HepG2 (cell line): ENCODE data around the gene RBL1. TPM values are rescaled to one million over a fixed set of nuclear protein-coding genes. Genes with fewer than 3 reads are reported as not detected.

Experiments used
- ATAC-seq: fragments of 200-7000 bp; cut with Tn5 transposase; 3 replicates; pipeline ENCODE4 v1.9.1; 2020; ENCODE audit warnings: mild to moderate bottlenecking, moderate library complexity
- BruUV-seq: library from RNA; stranded (reverse); fragments of 400-500 nt; replicated peaks from 2 replicates; lab custom pipeline; 2021; lab: Mats Ljungman, UMichigan
- CTCF ChIA-PET: fragments of 300-600 bp; formaldehyde crosslinking; extraction: SDS; loops from one replicate; lab custom pipeline; 2021; ENCODE audit warnings: low total read pairs, inconsistent platforms, low intra/inter-chr PET ratio; lab: Yijun Ruan, JAX
- POLR2A ChIA-PET: fragments of 350-600 bp; sonication (Branson Sonifier 250); formaldehyde crosslinking; loops from one replicate; lab custom pipeline; 2020; ENCODE audit warnings: antibody characterized with exemption, inconsistent platforms; lab: Yijun Ruan, JAX
- DNase-seq: peaks from one replicate; pipeline ENCODE4 v3.0.0-alpha.2; 2015; ENCODE audit warnings: low spot score
- FAIRE-seq: peaks from 3 replicates; lab custom pipeline; 2011; peaks lifted over from hg19 to GRCh38; lab: Jason Lieb, UNC
- H2AFZ ChIP-seq: one replicate; pipeline ENCODE4 v1.6.1; 2011; ENCODE audit warnings: low read length, inconsistent platforms
- H3K27ac ChIP-seq: fragments of 300-600 bp; 3 replicates; pipeline ENCODE4 v1.8.0; 2011; ENCODE audit warnings: mixed run types, mild to moderate bottlenecking, mixed read lengths, low read length, inconsistent platforms; ENCODE audit not compliant: insufficient read depth; ENCODE audit errors: extremely low read length
- H3K27me3 ChIP-seq, 2 experiments: fragments of 200-600 bp in 1 of 2; 2 replicates in 1 of 2; 3 replicates in 1 of 2; pipeline versions ENCODE4 v1.6.0 to v1.8.0; 2011; ENCODE audit warnings: low read length in 2 of 2, mild to moderate bottlenecking in 2 of 2, moderate library complexity in 2 of 2, inconsistent platforms in 1 of 2; ENCODE audit not compliant: insufficient read depth in 2 of 2, control insufficient read depth in 1 of 2
- H3K36me3 ChIP-seq, 2 experiments: fragments of 200-600 bp in 1 of 2; replicated peaks in 1 of 2; 2 replicates in 1 of 2; 3 replicates in 1 of 2; pipeline versions ENCODE4 v1.5.1 to v1.8.0; 2011; ENCODE audit warnings: low read length in 2 of 2, inconsistent platforms in 1 of 2; ENCODE audit not compliant: insufficient read depth in 2 of 2, control insufficient read depth in 1 of 2
- H3K4me1 ChIP-seq: 2 replicates; pipeline ENCODE4 v1.5.1; 2012; ENCODE audit warnings: low read length, inconsistent platforms; ENCODE audit not compliant: insufficient read depth
- H3K4me2 ChIP-seq: 2 replicates; pipeline ENCODE4 v1.6.0; 2011; ENCODE audit warnings: low read depth, low read length, inconsistent platforms
- H3K4me3 ChIP-seq, 3 experiments: fragments of 200-600 bp in 1 of 3; sonication (generic), shearing (Covaris generic) in 1 of 3; replicated peaks in 1 of 3; 2 replicates each; pipeline ENCODE4 v1.5.1; 2011 to 2016; ENCODE audit warnings: low read length in 3 of 3, inconsistent platforms in 2 of 3, low read depth in 2 of 3, mild to moderate bottlenecking in 2 of 3, control low read depth in 1 of 3, mixed read lengths in 1 of 3; ENCODE audit not compliant: insufficient read depth in 1 of 3
- H3K79me2 ChIP-seq: one replicate; pipeline ENCODE4 v1.6.1; 2011; ENCODE audit warnings: low read length, inconsistent platforms; ENCODE audit not compliant: insufficient read depth
- H3K9ac ChIP-seq: 2 replicates; pipeline ENCODE4 v1.6.0; 2011; ENCODE audit warnings: mild to moderate bottlenecking, low read depth, low read length, inconsistent platforms; ENCODE audit not compliant: insufficient read depth
- H3K9me3 ChIP-seq: 2 replicates; pipeline ENCODE4 v1.5.1; 2012; ENCODE audit warnings: mild to moderate bottlenecking, low read length
- H4K20me1 ChIP-seq: 2 replicates; pipeline ENCODE4 v1.6.0; 2011; ENCODE audit warnings: inconsistent platforms, mild to moderate bottlenecking, low read length, moderate library complexity; ENCODE audit not compliant: insufficient read depth
- IKZF4 ChIP-seq: sonication (generic); formaldehyde crosslinking; IDR thresholded peaks from 2 replicates; pipeline ENCODE4 v1.5.1; 2020; ENCODE audit warnings: borderline replicate concordance, mild to moderate bottlenecking, low read depth, missing genetic modification reagents; ENCODE audit errors: not compliant biosample characterization
- KLF15 ChIP-seq: sonication (generic); formaldehyde crosslinking; IDR thresholded peaks from 2 replicates; pipeline ENCODE4 v1.8.1; 2023; ENCODE audit warnings: borderline replicate concordance, mild to moderate bottlenecking, inconsistent platforms, missing genetic modification reagents, mixed read lengths
- MAFF ChIP-seq: IDR thresholded peaks from 2 replicates; pipeline ENCODE4 v1.6.1; 2011; ENCODE audit warnings: low read depth, low read length, improper control_type of control experiment
- PHF21A ChIP-seq: sonication (generic); formaldehyde crosslinking; IDR thresholded peaks from 2 replicates; pipeline ENCODE4 v1.5.0; 2020; ENCODE audit warnings: mild to moderate bottlenecking, missing genetic modification reagents
- RARA ChIP-seq: IDR thresholded peaks from 2 replicates; pipeline ENCODE4 v1.6.1; 2016; ENCODE audit warnings: missing genetic modification reagents, missing compliant biosample characterization
- ZNF337 ChIP-seq: sonication (generic); formaldehyde crosslinking; IDR thresholded peaks from 2 replicates; pipeline ENCODE4 v1.5.1; 2020; ENCODE audit warnings: missing genetic modification reagents, low read depth, mild to moderate bottlenecking, borderline replicate concordance
- ZNF546 ChIP-seq: sonication (generic); formaldehyde crosslinking; conservative IDR thresholded peaks from 2 replicates; pipeline ENCODE4 v1.8.1; 2023; ENCODE audit warnings: mild to moderate bottlenecking, missing genetic modification reagents
- ZNF549 ChIP-seq: sonication (generic); formaldehyde crosslinking; IDR thresholded peaks from 2 replicates; pipeline ENCODE4 v1.5.0; 2020; ENCODE audit warnings: missing genetic modification reagents
- ZNF839 ChIP-seq: sonication (generic); formaldehyde crosslinking; IDR thresholded peaks from 2 replicates; pipeline ENCODE4 v1.4.0; 2020; ENCODE audit warnings: missing genetic modification reagents, mild to moderate bottlenecking, borderline replicate concordance
- WGBS: methylation state at CpG from one replicate; pipeline ENCODE4 v1.1.6; 2017; ENCODE audit warnings: low lambda C conversion rate; 5-methylcytosine and 5-hydroxymethylcytosine counted together
- in situ Hi-C: cut with HindIII; loops from 2 replicates; pipeline ENCODE4 v1.10.0; 2017; ENCODE audit warnings: low pct_unique_long_range_greater_than_20kb; ENCODE audit not compliant: extremely low pct_ligation_motif_present
- intact Hi-C: fragments of 100-400 bp; cut with micrococcal nuclease; formaldehyde crosslinking; loops from one replicate; pipeline ENCODE4 v1.10.0; 2022; ENCODE audit not compliant: unreplicated experiment
- polyA plus RNA-seq, 8 experiments: library from polyadenylated mRNA; depleted of rRNA in 3 of 8; stranded (reverse) in 7 of 8; unstranded in 1 of 8; fragments of >200 nt; fragmentation: Illumina TruSeq in 4 of 8; extraction: Trizol in 4 of 8; gene quantifications; 2 replicates each; pipeline versions ENCODE4 v1.2.1 to v1.2.3, GENCODE V29; 2011 to 2016; ENCODE audit warnings: low read depth in 4 of 8, missing spikeins in 1 of 8, mixed read lengths in 1 of 8; ENCODE audit not compliant: insufficient read depth in 1 of 8
- total RNA-seq, 5 experiments: library from RNA; depleted of rRNA; stranded (reverse); fragments of >200 nt; fragmentation: Illumina TruSeq; extraction: Trizol; gene quantifications; 2 replicates each; pipeline ENCODE4 v1.2.3, GENCODE V29; 2016; ENCODE audit warnings: low read depth in 1 of 5
- TF ChIP-seq, protein P1 (sequence below): IDR thresholded peaks from 2 replicates; pipeline ENCODE4 v1.6.1; 2016; ENCODE audit warnings: missing compliant biosample characterization, missing genetic modification reagents, borderline replicate concordance
- TF ChIP-seq, protein P2 (sequence below): sonication (generic); formaldehyde crosslinking; IDR thresholded peaks from 2 replicates; pipeline ENCODE4 v1.5.1; 2020; ENCODE audit warnings: missing genetic modification reagents, mild to moderate bottlenecking, borderline replicate concordance
- TF ChIP-seq, protein P3 (sequence below): sonication (generic); formaldehyde crosslinking; IDR thresholded peaks from 2 replicates; pipeline ENCODE4 v1.4.0; 2020; ENCODE audit warnings: mild to moderate bottlenecking, low read depth, missing genetic modification reagents
- TF ChIP-seq, protein P4 (sequence below): sonication (generic); formaldehyde crosslinking; IDR thresholded peaks from 2 replicates; pipeline ENCODE4 v1.4.0; 2020; ENCODE audit warnings: mild to moderate bottlenecking, missing genetic modification reagents
- TF ChIP-seq, protein P5 (sequence below): sonication (generic); formaldehyde crosslinking; IDR thresholded peaks from 2 replicates; pipeline ENCODE4 v1.5.0; 2020; ENCODE audit warnings: missing genetic modification reagents, mild to moderate bottlenecking, borderline replicate concordance

RBL1 gene
- total and polyA plus RNA-seq, 2 of the 13 experiments (the other 11 are each of a cell fraction or from before 2014, with no cell fraction given), result 6.0 to 27.5 TPM

DNA sequence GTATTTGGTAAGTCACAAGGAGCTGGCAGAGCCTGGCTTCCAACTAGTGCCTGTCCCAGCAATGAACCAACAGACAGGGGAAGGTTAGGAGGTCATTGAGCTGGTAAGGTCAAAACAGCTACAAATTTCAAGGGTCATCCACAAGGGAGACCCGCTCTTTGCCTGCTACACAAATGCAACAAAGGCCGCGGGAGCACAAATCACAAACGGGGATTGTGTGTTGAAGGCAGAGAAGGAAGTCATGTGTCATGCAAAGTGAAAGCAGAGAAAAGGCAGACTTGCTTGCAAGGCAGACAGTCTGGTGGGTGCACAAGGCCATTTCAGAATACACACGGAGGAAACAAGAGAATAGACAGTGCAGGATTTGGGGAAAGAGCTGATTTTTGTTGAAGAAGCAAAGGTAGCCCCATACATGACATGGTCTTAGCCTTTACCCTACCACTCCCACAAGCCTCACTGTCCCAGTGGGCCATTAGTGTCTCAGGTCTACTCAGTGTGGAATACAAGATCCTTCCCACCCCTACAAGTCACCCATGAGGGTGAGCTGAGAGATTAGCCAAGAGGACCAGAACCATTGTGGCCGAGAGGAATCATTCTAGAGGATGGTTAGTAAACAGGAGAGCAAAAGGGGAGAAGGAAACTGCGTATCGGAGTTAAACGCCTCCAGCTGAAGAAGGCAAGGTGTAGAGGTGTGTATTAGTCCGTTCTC, 126.2 kb downstream of the RBL1 start (continued):
- TF ChIP-seq, protein P1, sequence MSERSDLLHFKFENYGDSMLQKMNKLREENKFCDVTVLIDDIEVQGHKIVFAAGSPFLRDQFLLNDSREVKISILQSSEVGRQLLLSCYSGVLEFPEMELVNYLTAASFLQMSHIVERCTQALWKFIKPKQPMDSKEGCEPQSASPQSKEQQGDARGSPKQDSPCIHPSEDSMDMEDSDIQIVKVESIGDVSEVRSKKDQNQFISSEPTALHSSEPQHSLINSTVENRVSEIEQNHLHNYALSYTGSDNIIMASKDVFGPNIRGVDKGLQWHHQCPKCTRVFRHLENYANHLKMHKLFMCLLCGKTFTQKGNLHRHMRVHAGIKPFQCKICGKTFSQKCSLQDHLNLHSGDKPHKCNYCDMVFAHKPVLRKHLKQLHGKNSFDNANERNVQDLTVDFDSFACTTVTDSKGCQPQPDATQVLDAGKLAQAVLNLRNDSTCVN (CRISPR knock-in tag), result no peak
- TF ChIP-seq PHF21A (CRISPR knock-in tag) (peak; percentile 45; the same call in 1 of the 2 replicates), ZNF337 (CRISPR knock-in tag) (no peak)

DNA sequence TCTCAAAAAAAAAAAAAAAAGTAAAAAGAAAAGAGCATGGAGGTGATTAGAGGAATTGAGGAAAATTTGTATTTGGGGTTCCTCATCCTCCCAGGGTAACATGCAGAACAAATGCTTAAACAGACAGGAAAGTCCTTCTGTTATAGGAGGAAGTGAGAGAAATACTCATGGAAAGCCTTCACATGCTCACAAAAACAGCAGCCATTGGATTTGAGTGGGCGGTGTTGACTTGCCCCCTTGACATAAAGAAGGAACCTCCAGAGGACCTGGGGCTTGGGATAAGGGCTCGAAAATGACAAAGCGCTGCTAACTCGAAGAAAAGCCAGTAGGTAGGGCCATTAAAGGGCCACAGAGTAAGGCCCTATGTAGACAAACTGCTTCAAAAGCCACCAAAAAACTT, 126.7 kb downstream of the RBL1 start:
- in situ Hi-C loops (no loop called here), intact Hi-C loops (no loop called here)
- ChIA-PET POLR2A (no interaction called here), CTCF (no interaction called here)
- BruUV-seq, result no TSS peak
- peak overlapping the region; percentile 93 for H2AFZ ChIP-seq
- FAIRE-seq, result no peak
- no peak for ATAC-seq
- no peak for DNase-seq
- peak overlapping the region; percentile 32 for H3K9ac ChIP-seq
- peak overlapping the region; percentile 28 to 50 (median 37); a peak in 3 of 6 replicates for H3K4me3 ChIP-seq
- no peaks in the 10 kb centered on the region for H3K9me3 ChIP-seq
- H3K4me1 ChIP-seq, result peaks cover 29% of the 10 kb centered on the region
- H3K4me2 ChIP-seq, result peak overlapping the region; percentile 71
- H3K36me3 ChIP-seq, result no peaks in the 10 kb centered on the region
- no peaks in the 10 kb centered on the region for H4K20me1 ChIP-seq
- 74% methylated on average over 4 of the region's 4 CpGs for WGBS
- H3K27ac ChIP-seq, result no peak overlapping the region
- H3K79me2 ChIP-seq, result no peaks in the 10 kb centered on the region
- H3K27me3 ChIP-seq, result no peaks in the 10 kb centered on the region
- TF ChIP-seq MAFF, result no peak
- TF ChIP-seq ZNF549, result no peak
- TF ChIP-seq RARA (CRISPR knock-in tag), result no peak
- TF ChIP-seq, protein P2, sequence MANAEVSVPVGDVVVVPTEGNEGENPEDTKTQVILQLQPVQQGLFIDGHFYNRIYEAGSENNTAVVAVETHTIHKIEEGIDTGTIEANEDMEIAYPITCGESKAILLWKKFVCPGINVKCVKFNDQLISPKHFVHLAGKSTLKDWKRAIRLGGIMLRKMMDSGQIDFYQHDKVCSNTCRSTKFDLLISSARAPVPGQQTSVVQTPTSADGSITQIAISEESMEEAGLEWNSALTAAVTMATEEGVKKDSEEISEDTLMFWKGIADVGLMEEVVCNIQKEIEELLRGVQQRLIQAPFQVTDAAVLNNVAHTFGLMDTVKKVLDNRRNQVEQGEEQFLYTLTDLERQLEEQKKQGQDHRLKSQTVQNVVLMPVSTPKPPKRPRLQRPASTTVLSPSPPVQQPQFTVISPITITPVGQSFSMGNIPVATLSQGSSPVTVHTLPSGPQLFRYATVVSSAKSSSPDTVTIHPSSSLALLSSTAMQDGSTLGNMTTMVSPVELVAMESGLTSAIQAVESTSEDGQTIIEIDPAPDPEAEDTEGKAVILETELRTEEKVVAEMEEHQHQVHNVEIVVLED (CRISPR knock-in tag), result 0 out of 2 replicates have a peak, but pooled peaks have one; percentile 2
- no peak for TF ChIP-seq ZNF546
- TF ChIP-seq KLF15, result no peak
- no peak for TF ChIP-seq ZNF839 (CRISPR knock-in tag)
- TF ChIP-seq, protein P3, sequence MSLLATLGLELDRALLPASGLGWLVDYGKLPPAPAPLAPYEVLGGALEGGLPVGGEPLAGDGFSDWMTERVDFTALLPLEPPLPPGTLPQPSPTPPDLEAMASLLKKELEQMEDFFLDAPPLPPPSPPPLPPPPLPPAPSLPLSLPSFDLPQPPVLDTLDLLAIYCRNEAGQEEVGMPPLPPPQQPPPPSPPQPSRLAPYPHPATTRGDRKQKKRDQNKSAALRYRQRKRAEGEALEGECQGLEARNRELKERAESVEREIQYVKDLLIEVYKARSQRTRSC (CRISPR knock-in tag), result no peak
- TF ChIP-seq, protein P4, sequence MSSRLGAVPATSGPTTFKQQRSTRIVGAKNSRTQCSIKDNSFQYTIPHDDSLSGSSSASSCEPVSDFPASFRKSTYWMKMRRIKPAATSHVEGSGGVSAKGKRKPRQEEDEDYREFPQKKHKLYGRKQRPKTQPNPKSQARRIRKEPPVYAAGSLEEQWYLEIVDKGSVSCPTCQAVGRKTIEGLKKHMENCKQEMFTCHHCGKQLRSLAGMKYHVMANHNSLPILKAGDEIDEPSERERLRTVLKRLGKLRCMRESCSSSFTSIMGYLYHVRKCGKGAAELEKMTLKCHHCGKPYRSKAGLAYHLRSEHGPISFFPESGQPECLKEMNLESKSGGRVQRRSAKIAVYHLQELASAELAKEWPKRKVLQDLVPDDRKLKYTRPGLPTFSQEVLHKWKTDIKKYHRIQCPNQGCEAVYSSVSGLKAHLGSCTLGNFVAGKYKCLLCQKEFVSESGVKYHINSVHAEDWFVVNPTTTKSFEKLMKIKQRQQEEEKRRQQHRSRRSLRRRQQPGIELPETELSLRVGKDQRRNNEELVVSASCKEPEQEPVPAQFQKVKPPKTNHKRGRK (CRISPR knock-in tag), result no peak
- TF ChIP-seq, protein P5, sequence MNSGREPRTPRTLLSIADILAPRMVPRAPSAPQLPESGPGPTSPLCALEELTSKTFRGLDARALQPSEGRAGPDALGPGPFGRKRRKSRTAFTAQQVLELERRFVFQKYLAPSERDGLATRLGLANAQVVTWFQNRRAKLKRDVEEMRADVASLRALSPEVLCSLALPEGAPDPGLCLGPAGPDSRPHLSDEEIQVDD (CRISPR knock-in tag), result no peak
- no peak for TF ChIP-seq IKZF4 (CRISPR knock-in tag)
